ENCODE data around the gene CAPN2.

The CAPN2 gene

DNA sequence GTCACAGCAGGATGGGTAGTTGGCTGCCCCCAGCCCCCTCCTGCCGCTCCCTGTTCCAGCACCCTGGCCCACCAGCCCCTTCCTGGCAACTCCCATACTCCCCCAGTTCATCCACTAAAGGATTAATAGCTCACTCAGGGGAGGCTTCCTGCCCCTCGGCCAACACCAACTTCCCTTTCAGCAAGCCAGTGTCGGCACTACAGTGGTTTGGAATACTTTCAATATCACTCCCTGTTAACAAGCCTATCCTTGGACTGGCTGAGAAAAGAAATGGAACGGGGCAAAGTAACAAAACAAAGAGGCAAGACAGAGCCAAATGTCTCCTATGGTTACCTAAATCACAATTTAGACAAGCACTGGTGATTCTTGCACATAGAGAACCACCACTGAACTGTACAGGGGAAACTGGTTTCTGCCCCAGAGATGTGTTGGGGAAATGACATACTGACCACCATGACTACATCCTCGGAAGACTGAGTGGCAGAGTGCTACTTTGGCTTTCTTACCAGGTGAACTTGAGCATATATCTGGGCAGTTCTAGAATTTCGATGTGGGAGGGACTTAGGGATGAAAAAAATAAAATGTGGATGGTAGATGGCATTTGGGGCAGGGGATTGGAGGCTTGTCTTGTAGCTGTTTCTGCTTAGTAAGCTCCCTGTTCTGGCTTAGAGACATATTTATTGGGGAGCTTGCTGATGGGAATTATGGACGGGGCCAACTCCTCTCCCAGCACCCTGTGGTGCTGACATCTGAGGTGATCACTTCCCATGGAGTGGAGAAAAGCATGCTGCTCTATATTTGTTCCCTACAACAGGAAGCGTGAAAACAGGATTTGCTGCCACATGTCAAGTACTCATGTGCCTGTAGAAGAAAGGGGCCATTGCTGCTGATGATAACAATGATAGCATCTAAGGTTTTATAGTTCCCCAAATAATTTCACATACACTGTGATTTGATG is 7.1 kb upstream of the CAPN2 start:
- no peaks in the 10 kb centered on the region for H3K36me3 ChIP-seq (ENCODE audit: insufficient read depth, low read length)
- no peaks in the 10 kb centered on the region for H3K27me3 ChIP-seq (ENCODE audit: control insufficient read depth in 1 of 2, insufficient read depth in 2 of 2, low read length in 2 of 2)
- no peak overlapping the region for H3K9ac ChIP-seq (ENCODE audit: low read length)
- H3K27ac ChIP-seq (ENCODE audit: low read depth, low read length): peak overlapping the region; percentile 22
- peaks cover 13% of the 10 kb centered on the region for H3K4me1 ChIP-seq (ENCODE audit: insufficient read depth, low read length)
- H3K9me3 ChIP-seq (ENCODE audit: low read length): no peaks in the 10 kb centered on the region
- H3K4me3 ChIP-seq (ENCODE audit: low read depth in 1 of 2, low read length in 2 of 2): no peak overlapping the region

DNA sequence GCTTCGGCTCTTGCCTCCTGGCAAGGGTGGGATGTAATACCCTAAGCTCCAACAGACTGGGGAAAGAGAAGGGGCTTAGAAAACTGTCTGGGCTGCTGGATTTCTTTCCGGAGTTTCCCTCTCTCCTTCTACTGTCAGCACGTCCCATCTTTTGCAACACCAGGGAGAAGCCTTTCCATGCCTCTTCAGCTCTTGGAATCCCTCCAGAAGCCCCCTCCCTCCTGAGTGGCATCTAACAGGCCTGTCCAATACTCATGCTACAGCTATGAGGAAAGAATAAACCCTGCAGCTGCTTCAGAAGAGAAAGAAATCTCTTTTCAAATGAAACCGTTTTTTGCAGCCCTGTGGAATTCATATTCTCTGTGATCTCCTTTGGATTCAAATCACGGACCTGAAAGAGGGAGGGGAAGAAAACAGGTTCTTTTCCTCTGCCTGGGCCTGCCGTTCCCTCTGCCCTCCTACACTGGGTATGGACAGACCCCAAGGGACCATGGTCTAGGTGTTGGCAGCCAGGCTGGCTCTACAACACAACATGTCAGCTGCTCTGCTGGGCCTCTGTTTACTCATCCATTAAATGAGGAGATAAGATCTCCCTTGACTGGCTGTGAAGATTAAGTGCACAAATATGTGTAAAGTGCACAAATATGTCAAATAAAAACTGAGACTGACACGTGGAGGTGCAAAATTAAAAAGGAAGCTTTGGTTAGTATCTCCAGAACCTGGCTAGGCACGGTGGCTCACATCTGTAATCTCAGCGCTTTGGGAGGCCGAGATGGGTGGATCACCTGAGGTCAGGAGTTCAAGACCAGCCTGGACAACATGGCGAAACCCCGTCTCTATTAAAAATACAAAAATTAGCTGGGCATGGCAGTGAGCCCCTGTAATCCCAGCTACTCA is 6.0 kb upstream of the CAPN2 start:
- no peaks in the 10 kb centered on the region for H3K36me3 ChIP-seq (ENCODE audit: insufficient read depth, low read length)
- H3K27me3 ChIP-seq (ENCODE audit: control insufficient read depth in 1 of 2, insufficient read depth in 2 of 2, low read length in 2 of 2): no peaks in the 10 kb centered on the region
- peaks cover 17% of the 10 kb centered on the region for H3K4me1 ChIP-seq (ENCODE audit: insufficient read depth, low read length)
- H3K27ac ChIP-seq (ENCODE audit: low read depth, low read length): no peak overlapping the region
- H3K9me3 ChIP-seq (ENCODE audit: low read length): no peaks in the 10 kb centered on the region
- no peak overlapping the region for H3K4me3 ChIP-seq (ENCODE audit: low read depth in 1 of 2, low read length in 2 of 2)
- H3K9ac ChIP-seq (ENCODE audit: low read length): no peak overlapping the region

DNA sequence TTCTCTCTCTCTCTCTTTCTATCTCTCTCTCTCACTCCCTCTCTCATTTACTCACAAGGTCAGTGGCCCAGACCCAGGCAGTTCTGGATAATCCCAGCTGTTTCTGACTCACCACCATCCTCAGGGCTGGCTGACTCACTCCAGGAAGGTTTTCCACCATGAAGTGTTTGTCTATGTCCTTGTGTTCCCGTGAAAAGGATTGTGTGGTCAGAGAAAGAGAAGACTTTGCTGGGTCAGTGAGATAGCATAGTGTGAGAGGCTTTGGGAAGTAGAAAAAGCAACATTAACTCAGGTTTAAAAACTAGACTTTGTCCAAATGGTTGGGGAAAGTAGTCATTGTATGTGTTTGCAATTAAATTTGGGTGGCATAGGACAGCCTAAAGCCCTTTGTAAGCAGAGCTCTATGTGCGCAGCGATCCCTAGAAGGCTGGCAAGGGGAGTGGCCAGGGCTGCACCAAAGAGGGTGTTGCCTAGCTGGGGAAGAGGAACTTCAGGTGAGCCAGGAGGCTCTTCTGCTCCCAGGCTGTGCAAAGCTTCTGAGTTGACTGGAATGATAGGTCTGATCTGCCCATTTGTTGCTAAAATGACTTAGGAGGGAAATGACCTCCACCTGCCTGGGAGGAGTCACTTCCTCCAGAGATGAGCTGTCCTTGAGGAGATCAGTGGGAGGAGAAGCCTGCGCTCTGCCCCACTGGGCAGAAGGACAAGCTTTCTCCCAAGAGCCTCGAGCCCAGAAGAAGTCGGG is 4.9 kb upstream of the CAPN2 start:
- H3K27me3 ChIP-seq (ENCODE audit: control insufficient read depth in 1 of 2, insufficient read depth in 2 of 2, low read length in 2 of 2): no peaks in the 10 kb centered on the region
- H3K36me3 ChIP-seq (ENCODE audit: insufficient read depth, low read length): no peaks in the 10 kb centered on the region
- no peak overlapping the region for H3K9ac ChIP-seq (ENCODE audit: low read length)
- no peak overlapping the region for H3K27ac ChIP-seq (ENCODE audit: low read depth, low read length)
- H3K4me3 ChIP-seq (ENCODE audit: low read depth in 1 of 2, low read length in 2 of 2): no peak overlapping the region
- peaks cover 24% of the 10 kb centered on the region for H3K4me1 ChIP-seq (ENCODE audit: insufficient read depth, low read length)
- H3K9me3 ChIP-seq (ENCODE audit: low read length): no peaks in the 10 kb centered on the region

DNA sequence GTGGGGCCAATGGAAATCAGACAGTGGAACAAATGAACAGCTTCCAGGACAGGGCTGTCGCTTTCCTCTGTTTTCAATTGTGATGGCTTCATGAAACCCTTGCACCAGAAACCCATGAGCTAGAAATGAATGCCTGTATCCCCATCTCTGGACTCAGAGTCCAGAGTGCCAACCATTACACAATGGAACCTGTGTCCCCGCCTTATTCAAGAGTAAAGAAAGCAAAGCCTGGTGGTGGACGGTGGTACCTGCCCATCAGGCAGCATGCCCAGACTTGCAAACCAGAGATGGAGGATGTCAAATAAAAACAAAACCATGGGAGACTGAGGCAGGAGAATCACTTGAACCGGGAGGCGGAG is 4.4 kb upstream of the CAPN2 start:
- Histone ChIP-seq H3K27me3 (ENCODE audit: control insufficient read depth in 1 of 2, insufficient read depth in 2 of 2, low read length in 2 of 2) (no peaks in the 10 kb centered on the region), H3K36me3 (ENCODE audit: insufficient read depth, low read length) (no peaks in the 10 kb centered on the region), H3K9me3 (ENCODE audit: low read length) (no peaks in the 10 kb centered on the region), H3K27ac (ENCODE audit: low read depth, low read length) (no peak overlapping the region), H3K9ac (ENCODE audit: low read length) (no peak overlapping the region), H3K4me1 (ENCODE audit: insufficient read depth, low read length) (peaks cover 24% of the 10 kb centered on the region), H3K4me3 (ENCODE audit: low read depth in 1 of 2, low read length in 2 of 2) (no peak overlapping the region)

DNA sequence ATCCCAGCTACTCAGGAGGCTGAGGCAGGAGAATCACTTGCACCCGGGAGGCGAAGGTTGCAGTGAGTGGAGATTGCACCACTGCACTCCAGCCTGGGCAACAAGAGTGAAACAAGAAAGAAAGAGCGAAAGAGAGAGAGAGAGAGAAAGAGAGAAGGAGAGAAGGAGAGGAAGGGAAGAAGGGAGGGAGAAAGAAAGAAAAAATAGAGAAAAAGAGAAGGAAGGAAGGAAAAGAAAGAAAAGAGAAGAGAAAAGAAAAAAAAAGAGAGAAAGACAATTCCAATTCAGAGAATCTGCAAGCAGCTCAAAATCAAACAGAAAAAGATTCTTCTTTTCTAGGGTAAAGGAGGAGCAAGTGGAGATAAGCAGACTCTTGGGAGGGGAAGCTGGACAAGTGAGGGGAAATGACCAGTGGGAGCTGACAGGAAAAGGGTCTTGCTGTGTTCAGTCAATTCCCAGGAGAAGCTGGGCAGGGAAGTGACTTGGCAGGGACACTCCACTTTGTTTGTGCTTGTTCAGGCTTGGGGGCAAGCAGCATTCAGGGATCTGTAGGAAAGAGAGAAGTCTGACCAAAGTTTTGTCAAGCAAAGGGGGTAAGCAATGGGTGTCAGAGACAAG is 3.6 kb upstream of the CAPN2 start:
- H3K4me1 ChIP-seq (ENCODE audit: insufficient read depth, low read length): peaks cover 31% of the 10 kb centered on the region
- no peaks in the 10 kb centered on the region for H3K27me3 ChIP-seq (ENCODE audit: control insufficient read depth in 1 of 2, insufficient read depth in 2 of 2, low read length in 2 of 2)
- H3K27ac ChIP-seq (ENCODE audit: low read depth, low read length): no peak overlapping the region
- H3K4me3 ChIP-seq (ENCODE audit: low read depth in 1 of 2, low read length in 2 of 2): no peak overlapping the region
- H3K9me3 ChIP-seq (ENCODE audit: low read length): no peaks in the 10 kb centered on the region
- H3K36me3 ChIP-seq (ENCODE audit: insufficient read depth, low read length): no peaks in the 10 kb centered on the region
- H3K9ac ChIP-seq (ENCODE audit: low read length): no peak overlapping the region

DNA sequence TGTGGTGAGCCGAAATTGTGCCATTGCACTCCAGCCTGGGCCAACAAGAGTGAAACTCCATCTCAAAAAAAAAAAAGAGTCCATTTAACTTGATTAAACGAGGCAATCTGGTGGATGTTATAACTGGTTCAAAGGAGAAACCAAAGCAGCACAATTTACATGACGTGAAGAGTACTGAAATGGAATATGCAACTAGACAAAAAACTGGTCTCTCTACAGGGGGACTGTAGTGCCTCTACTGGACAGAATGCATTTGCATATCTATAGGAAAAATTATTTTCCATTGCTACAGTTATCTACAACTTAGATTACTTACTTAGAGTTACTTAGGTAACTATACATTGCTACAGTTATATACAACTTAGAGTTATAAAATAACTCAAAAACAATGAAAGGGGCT is 2.7 kb upstream of the CAPN2 start:
- Histone ChIP-seq H3K4me1 (ENCODE audit: insufficient read depth, low read length) (peaks cover 39% of the 10 kb centered on the region), H3K9ac (ENCODE audit: low read length) (no peak overlapping the region), H3K27me3 (ENCODE audit: control insufficient read depth in 1 of 2, insufficient read depth in 2 of 2, low read length in 2 of 2) (no peaks in the 10 kb centered on the region), H3K27ac (ENCODE audit: low read depth, low read length) (no peak overlapping the region), H3K36me3 (ENCODE audit: insufficient read depth, low read length) (no peaks in the 10 kb centered on the region), H3K9me3 (ENCODE audit: low read length) (no peaks in the 10 kb centered on the region), H3K4me3 (ENCODE audit: low read depth in 1 of 2, low read length in 2 of 2) (no peak overlapping the region)

DNA sequence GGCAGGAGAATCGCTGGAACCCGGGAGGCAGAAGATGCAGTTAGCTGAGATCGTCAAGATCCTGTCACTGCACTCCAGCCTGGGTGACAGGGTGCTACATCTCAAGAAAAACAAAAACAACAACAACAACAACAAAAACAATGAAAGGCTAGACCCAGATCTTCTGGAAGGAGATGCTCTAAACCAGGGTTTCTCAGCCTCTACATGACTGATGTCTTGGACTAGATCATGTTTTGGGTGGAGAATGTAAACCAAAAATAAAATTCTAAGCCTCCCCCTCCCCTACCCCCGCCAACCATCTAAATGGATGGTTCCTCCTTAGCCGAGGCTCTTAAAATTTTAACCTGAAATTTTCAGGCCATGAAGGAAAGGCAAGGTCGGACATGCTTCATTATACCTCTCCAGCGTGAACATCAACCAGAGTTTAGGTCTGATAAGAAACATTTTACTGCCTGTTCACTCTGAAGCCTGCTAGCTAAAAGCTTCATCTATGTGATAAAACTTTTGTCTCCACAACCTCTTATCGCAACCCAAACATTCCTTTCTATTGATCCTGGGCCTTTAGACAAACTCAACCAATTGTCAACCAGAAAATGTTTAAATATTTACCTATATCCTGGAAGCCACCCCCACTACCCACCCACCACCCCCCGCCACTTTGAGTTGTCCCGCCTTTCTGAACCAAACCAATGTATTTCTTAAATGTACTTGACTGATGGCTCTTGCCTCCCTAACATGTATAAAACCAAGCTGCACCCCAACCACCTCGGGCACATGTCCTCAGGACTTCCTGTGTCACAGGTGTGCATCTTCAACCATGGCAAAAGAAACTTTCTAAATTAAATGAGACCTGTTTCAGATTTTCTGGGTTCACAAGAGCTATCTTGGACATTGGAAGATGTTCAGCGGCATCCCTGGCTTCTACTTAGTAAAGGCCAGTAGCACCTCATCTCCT is 1.9 kb upstream of the CAPN2 start:
- no peak overlapping the region for H3K27ac ChIP-seq (ENCODE audit: low read depth, low read length)
- H3K9ac ChIP-seq (ENCODE audit: low read length): no peak overlapping the region

DNA sequence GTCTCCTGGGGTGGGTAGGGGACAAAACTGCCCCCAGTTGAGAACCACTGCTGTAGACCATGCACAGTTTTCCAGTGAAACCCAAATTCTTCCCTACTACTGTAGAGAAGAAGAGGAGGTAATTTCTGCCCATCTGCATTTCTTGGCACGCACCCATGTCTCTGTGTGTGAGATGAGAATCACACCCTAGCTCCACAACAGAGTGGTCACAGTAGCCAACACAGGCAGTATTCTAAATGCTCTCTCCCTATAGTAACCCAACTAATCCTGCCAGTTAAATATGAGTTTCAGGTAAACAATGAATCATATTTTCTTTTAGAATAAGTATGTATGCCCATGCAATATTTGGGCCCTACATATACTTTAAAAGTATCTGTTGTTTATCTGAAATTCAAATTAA is 1.2 kb upstream of the CAPN2 start:
- no peak overlapping the region for H3K27ac ChIP-seq (ENCODE audit: low read depth, low read length)
- no peaks in the 10 kb centered on the region for H3K36me3 ChIP-seq (ENCODE audit: insufficient read depth, low read length)
- no peaks in the 10 kb centered on the region for H3K9me3 ChIP-seq (ENCODE audit: low read length)
- H3K4me1 ChIP-seq (ENCODE audit: insufficient read depth, low read length): peaks cover 55% of the 10 kb centered on the region
- no peak overlapping the region for H3K4me3 ChIP-seq (ENCODE audit: low read depth in 1 of 2, low read length in 2 of 2)
- no peaks in the 10 kb centered on the region for H3K27me3 ChIP-seq (ENCODE audit: control insufficient read depth in 1 of 2, insufficient read depth in 2 of 2, low read length in 2 of 2)
- no peak overlapping the region for H3K9ac ChIP-seq (ENCODE audit: low read length)

More for the DNA sequence above, 1.9 kb upstream of the CAPN2 start:
- Histone ChIP-seq H3K4me3 (ENCODE audit: low read depth in 1 of 2, low read length in 2 of 2) (no peak overlapping the region), H3K9me3 (ENCODE audit: low read length) (no peaks in the 10 kb centered on the region), H3K4me1 (ENCODE audit: insufficient read depth, low read length) (peaks cover 48% of the 10 kb centered on the region), H3K36me3 (ENCODE audit: insufficient read depth, low read length) (no peaks in the 10 kb centered on the region), H3K27me3 (ENCODE audit: control insufficient read depth in 1 of 2, insufficient read depth in 2 of 2, low read length in 2 of 2) (no peaks in the 10 kb centered on the region)

DNA sequence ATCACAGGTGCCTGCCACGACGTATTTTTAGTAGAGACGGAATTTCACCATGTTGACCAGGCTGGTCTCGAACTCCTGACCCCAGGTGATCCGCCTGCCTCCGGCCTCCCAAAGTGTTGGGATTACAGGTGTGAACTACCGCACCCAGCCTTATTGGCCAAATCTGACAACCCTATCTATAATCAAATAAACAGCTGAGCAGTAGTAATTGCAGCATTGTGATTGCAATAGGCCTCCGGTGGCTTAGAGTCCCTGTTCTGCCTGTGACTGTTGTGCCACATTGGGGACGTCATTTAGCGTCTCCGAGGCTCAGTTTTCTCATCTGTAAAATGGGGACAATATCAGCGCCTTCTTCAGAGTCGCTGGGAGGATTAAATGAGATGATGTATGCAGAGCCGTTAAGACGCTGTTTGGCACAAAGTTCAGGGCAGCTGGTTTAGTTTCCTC is 569 bp upstream of the CAPN2 start:
- Histone ChIP-seq H3K27ac (ENCODE audit: low read depth, low read length) (peak overlapping the region; percentile 67), H3K4me1 (ENCODE audit: insufficient read depth, low read length) (peaks cover 61% of the 10 kb centered on the region), H3K27me3 (ENCODE audit: control insufficient read depth in 1 of 2, insufficient read depth in 2 of 2, low read length in 2 of 2) (no peaks in the 10 kb centered on the region), H3K4me3 (ENCODE audit: low read depth in 1 of 2, low read length in 2 of 2) (peak overlapping the region; percentile 33 to 47), H3K9me3 (ENCODE audit: low read length) (no peaks in the 10 kb centered on the region), H3K9ac (ENCODE audit: low read length) (peak overlapping the region; percentile 60), H3K36me3 (ENCODE audit: insufficient read depth, low read length) (no peaks in the 10 kb centered on the region)

DNA sequence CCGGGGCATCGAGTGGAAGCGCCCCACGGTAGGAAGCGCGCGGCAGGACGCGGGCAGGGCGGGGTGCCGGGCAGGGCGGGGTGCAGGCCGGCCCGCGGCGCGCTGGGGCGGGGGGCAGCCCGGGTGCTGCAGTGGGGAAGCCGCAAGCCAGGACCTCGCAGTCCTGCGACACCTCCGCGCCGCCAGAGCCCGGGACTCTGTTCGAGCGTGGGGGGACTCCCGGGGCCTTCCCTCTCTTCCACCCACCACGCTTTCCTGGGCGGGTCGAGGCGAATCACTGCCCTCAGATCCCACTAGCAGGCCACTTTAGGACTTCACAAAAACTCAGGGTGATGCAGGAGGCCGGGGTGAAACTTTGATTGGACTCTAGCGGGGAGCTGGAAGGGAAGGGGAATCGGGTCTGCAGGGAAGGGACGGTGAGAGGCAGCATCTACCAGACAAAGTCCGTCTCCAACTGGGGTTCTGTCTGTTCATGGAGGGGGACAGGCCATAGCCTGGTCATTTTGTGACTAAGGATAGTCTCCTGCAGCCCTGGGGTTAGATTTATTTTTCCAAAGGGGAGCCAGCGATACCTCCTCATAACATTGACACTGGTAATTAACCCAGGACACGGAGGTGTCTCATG is 623 bp downstream of the CAPN2 start:
- H3K4me1 ChIP-seq (ENCODE audit: insufficient read depth, low read length): peaks cover 54% of the 10 kb centered on the region
- no peaks in the 10 kb centered on the region for H3K9me3 ChIP-seq (ENCODE audit: low read length)
- no peaks in the 10 kb centered on the region for H3K27me3 ChIP-seq (ENCODE audit: control insufficient read depth in 1 of 2, insufficient read depth in 2 of 2, low read length in 2 of 2)
- H3K9ac ChIP-seq (ENCODE audit: low read length): peak overlapping the region; percentile 69
- H3K4me3 ChIP-seq (ENCODE audit: low read depth in 1 of 2, low read length in 2 of 2): peak overlapping the region; percentile 70 to 82
- H3K27ac ChIP-seq (ENCODE audit: low read depth, low read length): peak overlapping the region; percentile 87
- peaks cover 5% of the 10 kb centered on the region for H3K36me3 ChIP-seq (ENCODE audit: insufficient read depth, low read length)
